ENCODE data around the gene CDS1.

DNA sequence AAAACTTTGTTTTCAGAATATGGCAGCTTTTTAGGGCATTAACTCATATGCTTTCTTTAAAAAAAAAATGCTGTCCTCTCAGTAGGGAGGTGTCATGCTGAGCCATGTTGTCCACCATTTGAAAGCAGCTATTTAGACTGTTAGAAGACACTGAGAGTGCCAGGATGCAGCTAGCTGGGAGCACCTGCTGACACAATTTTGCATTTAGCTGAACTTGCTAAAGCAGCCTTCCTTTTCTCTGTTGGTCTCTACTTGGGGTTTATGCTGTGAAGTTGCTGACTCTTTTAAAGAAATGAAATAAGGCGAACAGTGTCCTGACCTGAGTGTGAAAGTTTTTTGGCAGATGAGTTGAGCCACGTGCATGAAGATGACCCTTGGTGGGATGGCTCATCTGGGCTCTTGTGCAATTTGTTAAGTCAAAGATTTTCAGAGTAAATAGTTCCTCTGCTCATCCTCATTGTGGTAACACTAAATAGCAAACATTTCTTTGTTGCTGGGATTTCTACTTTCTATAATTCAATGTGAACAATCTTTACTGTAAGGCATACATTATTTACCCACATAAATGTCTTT, 64.5 kb downstream of the CDS1 start:
- TF ChIP-seq NR2C1 (IDR thresholded peaks at IDR 0.05) (no peak), LARP7 (IDR thresholded peaks at IDR 0.05) (no peak), POLR2A (IDR thresholded peaks at IDR 0.05; ENCODE audit: low read depth, low read length) (no peak), EP300 (IDR thresholded peaks at IDR 0.05; ENCODE audit: borderline replicate concordance in 1 of 2, control insufficient read depth in 1 of 2, low read depth in 2 of 2, low read length in 2 of 2) (no peak)
